ENCODE data around the gene OSBPL2.

DNA sequence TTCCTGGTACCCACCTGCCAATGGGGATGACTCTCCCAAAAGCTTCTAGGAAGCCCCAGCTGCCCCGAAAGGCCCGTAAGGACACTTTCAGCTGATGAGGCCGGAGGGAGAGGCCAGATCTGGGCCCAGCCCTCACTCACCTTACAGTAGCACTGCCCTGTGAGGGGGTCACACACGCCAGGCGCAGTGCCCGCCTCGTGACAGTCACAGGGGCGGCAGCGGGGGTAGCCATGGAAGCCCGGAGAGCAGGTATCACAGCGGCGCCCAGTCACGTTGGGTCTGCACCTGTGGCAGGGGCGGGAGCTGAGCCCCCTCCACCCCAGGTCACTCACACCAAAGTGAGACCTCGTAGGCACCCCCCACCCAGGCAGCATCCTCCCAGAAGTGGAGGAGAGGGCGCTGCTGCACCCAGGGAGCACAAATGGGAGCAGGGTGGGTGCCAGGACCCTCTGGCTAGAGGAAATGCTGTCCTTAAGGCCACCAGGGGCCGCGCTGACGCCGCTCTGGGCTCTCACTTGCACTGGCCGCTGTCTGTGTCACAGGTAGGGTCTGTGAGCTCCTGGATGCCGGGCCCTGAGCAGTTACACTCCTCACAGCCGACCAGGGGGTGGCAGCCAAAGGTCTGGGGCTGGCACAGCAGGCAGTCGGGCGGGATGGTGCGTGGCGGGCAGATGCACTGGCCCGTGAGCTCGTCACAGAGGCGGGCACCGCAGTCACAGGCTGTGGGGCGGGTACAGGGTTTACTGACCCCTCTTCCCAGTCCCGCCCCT is 89.6 kb downstream of the OSBPL2 start:
- TF ChIP-seq, protein P1, sequence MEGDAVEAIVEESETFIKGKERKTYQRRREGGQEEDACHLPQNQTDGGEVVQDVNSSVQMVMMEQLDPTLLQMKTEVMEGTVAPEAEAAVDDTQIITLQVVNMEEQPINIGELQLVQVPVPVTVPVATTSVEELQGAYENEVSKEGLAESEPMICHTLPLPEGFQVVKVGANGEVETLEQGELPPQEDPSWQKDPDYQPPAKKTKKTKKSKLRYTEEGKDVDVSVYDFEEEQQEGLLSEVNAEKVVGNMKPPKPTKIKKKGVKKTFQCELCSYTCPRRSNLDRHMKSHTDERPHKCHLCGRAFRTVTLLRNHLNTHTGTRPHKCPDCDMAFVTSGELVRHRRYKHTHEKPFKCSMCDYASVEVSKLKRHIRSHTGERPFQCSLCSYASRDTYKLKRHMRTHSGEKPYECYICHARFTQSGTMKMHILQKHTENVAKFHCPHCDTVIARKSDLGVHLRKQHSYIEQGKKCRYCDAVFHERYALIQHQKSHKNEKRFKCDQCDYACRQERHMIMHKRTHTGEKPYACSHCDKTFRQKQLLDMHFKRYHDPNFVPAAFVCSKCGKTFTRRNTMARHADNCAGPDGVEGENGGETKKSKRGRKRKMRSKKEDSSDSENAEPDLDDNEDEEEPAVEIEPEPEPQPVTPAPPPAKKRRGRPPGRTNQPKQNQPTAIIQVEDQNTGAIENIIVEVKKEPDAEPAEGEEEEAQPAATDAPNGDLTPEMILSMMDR (IDR thresholded peaks at IDR 0.05), result no peak
- no peak for TF ChIP-seq POLR2A (IDR thresholded peaks at IDR 0.05)
